NCI-H187 treated with DMSO at 0.1 percent for 48 hours (cell line): Measurements from ENCODE around the gene TMEM255B.
"Not testable (repeated sequence)": the region's sequence is repeated elsewhere in the genome, so short reads cannot be mapped to it uniquely, and the experiment has no call there.

ENCODE experiments used
- DNase-seq: peaks from one replicate; lab custom pipeline; 2025; lab: John Stamatoyannopoulos, UW

TMEM255B gene

GRCh38 chr13:113749507-113749906 is 9.5 kb upstream of the TMEM255B start:
- no peak for DNase-seq

DNA sequence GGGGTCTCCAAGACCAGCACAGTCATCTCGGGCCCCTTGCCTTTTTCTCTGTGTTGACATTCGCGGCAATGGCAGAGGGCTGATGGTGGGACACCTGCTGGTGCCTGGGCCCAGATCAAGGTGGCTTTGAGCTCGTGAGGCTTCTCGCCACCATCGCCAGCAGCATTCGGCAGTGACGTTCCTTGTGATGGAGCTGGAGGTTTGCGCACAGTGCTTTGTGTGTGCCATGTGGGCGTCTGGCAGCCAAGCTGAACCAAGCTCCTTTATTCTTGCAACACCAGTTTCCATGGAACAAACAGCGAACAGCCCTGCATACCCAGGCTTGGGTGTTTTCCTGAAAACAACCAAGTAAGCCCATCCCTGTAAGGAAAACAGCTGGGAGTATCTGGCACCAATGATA is 9.1 kb upstream of the TMEM255B start:
- DNase-seq = no peak

DNA sequence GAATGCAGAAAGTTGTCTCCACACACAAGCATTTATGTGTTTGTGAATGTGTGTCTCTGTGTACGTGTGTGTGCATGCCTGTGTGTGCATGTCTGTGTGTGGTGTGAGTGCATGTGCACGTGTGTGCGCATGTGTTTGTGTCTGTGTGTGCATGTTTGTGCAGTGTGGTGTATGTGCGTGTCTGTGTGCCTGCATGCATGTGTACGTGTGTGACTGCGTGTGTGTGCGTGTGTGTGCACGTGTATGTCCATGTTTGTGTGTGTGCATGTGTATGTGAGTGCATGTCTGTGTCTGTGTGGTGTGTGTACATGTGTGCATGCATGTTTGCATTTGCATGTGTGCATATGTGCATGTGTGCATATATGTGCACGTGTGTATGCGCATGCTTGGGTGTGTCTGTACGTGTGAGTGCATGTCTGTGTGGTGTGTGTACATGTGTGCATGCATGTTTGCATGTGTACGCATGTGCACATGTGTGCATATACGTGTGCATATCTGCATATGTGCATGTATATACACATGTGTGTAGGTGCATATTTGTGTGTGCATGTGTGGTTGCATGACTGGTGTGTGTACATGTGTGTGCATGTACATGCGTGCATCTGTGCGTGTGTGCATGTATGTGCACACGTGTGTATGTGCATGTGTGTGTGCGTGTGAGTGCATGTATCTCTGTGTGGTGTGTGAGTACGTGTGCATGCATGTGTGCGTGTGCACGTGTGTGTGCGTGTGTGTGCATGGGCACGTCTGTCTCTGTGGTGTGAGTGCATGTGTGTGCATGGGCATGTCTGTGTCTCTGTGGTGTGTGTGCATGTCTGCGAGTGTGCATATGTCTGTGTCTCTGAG is 8.2 kb upstream of the TMEM255B start:
- DNase-seq = no peak

- no peak for DNase-seq
Observed at GRCh38 chr13:113751491-113751890, 7.5 kb upstream of the TMEM255B start.

- DNase-seq = not testable (repeated sequence)
Observed at GRCh38 chr13:113752211-113752986, 6.6 kb upstream of the TMEM255B start.

- no peak for DNase-seq
Observed at GRCh38 chr13:113753171-113753570, 5.9 kb upstream of the TMEM255B start.

DNA sequence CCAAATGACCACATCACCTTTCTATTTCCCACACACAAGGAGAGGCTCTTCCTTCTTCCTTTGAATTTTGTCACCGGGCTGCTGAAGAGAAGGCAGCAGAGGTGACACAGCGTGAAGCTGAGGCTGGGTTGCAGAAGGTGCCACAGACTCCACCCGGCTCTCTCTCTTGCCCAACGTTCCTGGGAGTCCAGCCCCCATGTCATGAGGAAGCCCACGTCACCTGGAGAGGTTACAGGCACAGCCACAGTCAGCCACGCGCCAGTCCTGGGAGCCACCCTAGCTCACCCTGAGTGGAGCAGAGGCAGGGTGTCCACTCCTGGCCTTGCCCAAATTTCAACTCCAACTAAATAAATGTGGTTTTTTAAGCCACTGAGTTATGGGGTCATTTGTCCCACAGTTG is 4.8 kb upstream of the TMEM255B start:
- no peak for DNase-seq

DNA sequence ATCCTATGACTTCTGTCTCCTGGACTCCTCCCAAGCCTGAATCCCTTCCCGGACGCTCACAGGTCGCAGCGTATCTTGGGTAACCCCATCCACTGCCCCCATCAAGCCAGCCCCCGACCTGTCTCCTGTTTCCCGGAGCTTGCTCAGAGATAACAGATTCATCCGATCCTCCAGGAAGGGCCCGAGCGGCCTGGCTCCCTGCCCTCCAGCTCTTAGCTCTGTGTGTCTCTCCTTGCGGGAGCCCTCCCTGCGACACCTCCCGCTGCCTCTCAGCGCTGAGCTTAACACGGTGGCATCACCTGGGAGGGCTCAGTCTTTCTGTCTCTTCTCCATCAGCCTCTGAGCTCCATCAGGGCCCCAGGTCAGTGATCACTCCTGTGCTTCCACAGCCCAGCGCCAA is 4.3 kb upstream of the TMEM255B start:
- no peak for DNase-seq

DNA sequence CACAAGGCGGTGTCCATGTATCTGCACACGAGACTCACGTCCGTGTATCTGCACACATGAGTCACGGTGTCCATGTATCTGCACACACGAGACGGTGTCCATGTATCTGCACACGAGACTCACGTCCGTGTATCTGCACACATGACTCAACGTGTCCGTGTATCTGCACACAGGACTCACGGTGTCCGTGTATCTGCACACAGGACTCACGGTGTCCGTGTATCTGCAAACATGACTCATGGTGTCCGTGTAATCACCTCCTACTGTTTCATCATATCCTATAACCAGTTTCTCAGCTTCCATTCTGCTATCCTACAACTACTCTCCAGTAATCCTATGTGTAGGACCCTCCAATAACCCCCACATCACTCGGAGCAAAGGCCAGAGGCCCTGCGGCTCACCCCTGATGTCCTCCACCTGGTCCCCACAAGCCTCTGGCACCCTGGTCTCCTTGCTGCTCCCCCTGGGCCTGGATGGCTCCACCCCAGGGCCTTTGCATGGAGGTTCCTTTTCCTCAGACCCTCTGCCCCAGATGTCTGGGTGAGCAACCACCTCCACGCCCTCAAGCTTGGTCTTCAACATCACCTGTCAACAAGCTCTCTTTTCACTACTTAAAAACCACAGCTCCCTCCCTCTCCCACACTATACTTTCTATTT is 2.5 kb upstream of the TMEM255B start:
- DNase-seq = no peak

DNA sequence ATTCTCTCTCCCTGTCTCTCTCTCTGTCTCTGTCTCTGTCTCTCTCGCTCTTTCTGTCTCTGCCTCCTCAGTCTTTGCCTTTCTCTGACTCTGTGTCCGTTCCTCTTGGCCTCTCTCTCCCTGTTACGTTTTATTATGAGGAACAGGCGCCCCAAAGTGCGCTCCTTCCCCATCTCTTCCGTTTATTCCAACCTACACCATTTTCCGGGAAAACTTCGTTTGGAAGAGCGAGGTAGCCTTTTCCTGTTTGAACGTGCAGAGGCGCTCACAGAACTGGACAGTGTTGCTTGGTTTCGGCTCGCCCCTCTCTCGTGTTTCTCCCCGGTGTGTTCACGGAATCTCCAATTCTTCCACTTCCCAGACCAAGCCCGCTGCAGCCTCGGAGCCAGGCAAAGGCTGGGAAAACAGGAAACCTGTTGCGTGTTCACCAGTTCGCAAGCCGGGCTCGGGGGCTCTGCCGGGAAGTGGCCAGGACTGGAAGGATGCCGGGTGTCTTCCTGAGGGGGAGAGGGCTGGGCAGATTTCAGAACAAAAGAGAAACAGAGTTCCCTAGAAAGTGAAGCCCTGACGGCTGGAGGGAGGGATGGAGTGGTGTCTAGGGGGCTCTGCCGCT is 605 bp downstream of the TMEM255B start:
- no peak for DNase-seq

DNA sequence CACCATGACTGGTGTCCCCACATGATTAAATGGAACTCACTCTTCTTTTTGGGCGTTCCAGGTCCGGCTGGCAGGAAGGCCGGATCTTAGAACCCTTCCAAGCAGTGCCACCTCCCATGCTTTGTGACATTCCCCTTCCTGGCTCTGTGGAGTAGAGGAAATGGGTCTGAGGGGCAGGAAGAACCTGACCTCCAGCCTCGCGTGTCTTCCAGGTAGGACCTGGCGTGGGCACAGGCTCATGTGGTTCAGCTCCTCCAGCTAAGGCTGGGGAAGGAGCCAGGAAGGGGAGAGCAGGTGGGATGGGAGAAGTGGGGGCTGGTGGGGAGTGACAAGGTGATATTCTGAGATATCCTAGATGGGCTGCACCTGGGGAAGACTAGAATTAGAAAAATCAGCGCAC is 2.1 kb downstream of the TMEM255B start:
- DNase-seq = no peak

DNA sequence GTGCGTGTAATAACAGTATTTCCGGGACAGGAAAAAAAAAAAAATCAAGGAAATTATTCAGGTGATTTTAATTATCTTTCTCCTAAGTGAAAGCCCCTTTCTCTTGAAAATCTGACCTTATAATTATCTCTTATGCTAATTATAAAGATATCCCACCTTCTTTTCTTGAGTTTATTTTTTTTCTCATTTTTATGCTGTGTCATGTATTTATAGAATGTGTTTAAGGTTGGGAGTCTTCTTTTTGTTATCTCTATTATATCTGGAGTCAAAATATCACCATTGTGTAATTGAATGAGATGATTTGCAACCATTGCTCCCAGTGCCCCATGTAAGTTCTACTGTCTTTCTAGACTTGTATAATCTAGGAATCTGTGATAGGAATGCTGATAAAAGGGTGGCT is 3.0 kb downstream of the TMEM255B start:
- DNase-seq = no peak

- DNase-seq = no peak
Observed at GRCh38 chr13:113762538-113762937, 3.5 kb downstream of the TMEM255B start.

GRCh38 chr13:113763254-113763653 is 4.2 kb downstream of the TMEM255B start:
- DNase-seq = no peak

DNA sequence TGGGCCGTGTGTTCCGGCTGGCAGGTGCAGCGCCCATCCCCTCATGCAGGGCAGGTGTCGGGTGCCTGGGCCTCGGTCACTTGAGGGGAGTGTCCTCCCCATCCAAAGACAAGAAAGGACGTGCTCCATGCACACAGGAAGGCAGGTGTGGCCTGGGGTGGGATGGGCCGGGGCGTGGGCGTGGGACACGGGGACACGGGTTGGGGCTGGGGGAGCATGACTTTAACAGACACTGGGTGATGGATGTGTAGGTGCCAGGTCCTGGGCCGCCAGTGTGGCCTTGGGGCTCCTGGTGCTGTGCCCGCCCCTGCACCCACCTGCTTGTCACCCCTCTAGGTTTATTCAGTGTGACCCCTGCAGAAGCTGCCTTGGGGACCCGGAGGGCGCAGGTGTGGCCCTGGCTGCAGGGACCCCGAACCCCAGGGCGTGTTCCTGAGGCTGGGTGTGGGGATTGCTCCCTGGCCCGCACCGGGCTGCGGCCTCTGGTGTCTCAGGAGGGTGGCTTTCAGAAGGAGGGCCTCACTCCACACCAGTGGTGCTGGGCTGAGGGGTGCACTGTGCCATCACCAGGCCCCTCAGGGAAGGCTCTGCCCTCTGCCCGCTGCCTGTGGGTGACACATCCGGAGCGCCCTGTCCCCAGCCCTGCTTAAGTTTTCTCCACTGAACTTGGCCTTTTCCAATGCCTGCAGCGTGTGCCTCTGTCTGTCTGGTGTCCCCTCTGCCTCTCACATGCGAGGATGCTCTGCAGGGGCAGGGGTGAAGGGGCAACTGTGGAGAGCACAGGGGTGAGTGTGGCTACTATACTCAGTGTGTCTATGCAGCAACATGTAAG is 5.2 kb downstream of the TMEM255B start:
- no peak for DNase-seq

DNA sequence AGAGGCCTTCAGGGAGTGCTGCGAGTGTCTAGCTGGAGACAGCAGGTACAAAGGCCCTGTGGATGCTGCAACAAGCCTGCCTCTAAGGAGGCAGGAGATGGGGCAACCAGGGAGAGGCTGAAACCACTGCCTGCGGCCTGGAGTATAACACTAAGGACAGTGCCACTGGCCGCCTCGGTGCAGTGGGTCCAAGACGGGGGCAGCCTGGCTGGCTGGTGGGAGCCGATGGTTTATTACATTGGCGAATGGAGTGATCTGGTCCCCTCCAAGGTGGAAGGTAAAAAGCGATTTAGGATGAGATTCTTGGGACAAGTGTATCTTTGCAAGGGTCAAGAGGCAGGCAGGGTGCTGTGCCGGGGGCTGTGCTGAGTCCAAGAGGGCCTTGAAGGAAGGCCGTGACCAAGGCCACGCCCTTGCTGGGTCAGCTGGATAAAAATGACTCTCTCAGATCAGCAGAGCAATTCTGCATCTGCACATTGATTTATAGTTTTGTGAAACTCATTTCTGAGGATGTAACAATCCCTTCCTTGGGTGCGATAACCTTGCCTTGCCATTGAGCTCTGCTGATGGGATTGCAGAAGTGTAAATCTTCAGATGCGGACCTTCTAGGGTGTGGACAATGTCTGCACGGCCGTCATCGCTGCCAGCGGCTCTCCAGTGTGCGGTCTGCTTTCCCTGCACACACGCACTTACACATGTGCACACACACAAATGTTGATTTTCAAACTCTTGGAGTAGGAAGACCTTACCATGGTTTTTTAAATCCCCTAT is 6.0 kb downstream of the TMEM255B start:
- DNase-seq = no peak

DNA sequence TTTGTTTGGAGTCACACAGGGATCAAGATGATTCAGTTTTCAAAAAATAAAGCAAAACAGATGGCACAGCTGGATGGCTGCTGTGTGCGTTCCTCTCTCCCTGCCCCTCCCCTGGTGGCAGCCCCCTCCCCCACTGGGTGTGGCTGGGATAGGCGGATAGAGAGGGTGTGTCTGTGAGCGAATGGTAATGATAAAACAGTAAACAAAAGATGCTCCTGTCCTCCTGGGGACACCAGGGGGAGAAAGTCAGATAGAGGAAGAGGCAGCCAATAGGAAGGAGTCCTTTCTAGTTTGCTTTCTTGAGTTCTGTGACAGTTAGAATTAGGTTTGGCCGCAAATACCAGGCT is 6.5 kb downstream of the TMEM255B start:
- DNase-seq = no peak

DNA sequence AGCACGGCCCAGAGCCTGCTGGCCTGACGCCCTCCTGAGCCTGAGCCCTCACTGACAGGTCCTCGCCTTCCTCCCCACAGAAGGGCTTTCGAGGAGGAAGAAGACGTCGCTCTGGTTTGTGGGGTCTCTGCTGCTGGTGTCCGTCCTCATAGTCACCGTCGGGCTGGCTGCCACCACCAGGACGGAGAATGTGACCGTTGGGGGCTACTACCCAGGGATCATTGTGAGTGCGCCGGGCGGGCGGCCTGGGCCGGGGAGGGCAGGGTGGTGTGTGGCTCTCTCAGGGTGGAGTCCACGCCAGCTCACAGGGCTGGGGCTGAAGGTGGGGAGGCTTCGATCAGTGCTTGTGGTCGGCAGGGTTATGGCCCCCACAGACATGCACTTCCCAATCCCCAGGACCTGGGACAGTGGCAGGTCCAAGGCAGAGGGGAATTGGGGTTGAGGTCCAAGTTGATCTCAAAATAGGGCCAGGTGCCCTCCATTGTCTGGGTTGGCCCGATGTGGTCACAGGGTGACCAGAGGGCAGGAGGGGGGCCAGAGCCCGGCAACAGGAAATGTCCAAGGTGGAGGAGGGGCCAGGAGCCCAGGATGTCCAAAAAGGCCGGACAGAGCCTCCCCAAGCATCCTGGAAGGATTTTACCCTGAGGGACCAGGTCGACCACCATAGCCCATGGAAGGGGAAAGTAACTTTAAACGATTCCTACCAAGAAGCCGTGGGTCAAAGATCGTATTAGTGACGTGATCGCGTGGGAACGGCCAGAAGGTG is 7.2 kb downstream of the TMEM255B start:
- DNase-seq = no peak

GRCh38 chr13:113767366-113767765 is 8.3 kb downstream of the TMEM255B start:
- no peak for DNase-seq
